ENCODE results near the gene REG3G. TPM values are rescaled to one million over a fixed set of nuclear protein-coding genes. Genes with fewer than 3 reads are reported as not detected.
"Not testable (repeated sequence)": the region's sequence is repeated elsewhere in the genome, so short reads cannot be mapped to it uniquely, and the experiment has no call there.

The REG3G gene
- polyA plus RNA-seq, 3 donors, result 0.14 TPM; not detected in 2

DNA sequence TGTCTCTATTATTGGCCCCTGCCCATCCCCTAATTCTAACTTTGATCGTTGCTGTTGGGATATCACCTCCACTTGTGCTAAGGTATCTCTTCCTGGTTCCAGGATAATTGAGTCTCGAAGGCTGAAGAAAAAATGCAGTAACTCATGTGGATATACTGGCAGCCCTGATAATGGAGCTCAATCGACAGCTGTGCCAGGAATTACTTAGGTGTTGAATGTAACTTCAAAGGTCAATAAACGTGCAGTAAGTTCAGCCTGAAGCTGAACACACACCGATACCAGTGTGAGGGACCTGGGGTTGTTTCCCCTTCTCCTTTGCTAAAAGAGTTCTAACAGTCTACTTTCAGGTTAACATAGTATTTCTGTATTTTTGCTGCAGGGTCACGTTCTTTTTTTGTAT, 11.9 kb upstream of the REG3G start:
- no peak for DNase-seq

- DNase-seq, result no peak
Measured at GRCh38 chr2:79016342-79016741, 9.2 kb upstream of the REG3G start.

DNA sequence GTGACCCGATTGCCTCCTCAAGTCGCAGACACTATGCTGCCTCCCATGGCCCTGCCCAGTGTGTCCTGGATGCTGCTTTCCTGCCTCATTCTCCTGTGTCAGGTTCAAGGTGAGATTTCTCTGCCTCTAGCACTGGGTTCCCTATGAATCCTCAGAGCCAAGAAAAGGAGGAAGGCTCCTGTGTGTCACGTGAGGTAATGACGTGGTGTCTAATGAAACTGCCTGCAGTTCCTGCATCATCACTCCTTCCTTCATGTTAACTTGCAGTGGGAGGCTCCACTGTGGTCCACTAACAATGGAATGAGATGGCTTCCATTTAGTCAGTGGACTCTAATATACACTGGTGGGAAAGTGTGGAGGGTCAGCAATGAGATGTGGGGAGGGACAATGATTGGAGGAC, 559 bp downstream of the REG3G start:
- no peak for DNase-seq

DNA sequence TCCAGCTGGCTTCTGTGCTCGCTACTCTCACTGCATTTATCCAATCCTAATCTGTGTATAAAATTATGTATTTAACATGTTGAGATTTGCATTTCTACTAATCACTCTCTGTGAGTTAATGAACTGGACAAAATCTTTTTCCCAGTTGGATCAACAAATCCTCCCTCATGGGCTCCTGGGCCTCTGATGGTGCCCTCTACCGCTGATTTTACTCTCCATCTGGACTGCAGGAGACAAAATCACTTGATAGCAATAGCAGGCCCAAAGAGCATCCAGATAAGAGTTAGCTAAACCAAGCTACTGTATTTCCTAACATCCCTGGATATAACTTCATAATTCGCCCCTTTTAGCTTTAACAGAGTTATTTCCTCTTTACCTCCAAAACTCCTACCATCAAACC, 14.4 kb downstream of the REG3G start:
- DNase-seq, result no peak

DNA sequence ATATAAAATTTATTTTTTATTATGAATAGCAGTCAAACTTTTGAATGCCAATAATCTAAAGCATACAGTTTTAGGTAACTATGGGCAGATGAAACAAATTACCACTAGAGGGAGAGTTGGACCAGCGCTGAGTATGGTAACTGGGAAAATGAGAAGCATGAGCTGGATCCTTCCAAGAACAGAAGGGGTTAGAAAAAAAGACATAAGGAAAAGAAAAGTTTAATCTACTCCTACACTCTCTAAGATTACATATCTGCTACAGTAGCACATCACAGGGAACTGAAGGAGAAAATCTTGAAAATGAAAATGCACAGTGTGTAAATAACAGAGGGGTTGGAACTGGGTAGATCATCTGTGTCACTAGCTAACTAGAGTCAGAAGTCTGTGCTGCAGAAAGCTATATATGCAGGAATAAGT, 15.5 kb downstream of the REG3G start:
- DNase-seq, result peak; percentile 11

DNA sequence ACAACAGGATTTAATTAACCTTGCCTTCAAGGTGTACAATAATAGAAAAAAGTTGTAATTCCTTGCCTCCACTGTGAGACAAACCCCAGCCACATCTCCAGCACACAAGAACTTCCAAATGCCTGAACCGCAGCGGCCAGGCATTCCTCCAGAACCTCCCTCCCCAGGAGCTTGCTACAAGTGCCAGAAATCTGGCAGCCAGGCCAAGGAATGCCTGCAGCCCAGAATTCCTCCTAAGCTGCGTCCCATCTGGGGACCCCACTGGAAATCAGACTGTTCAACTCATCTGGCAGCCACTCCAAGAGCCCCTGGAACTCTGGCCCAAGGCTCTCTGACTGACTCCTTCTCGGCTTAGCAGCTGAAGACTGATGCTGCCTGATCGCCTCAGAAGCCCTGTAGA, 28.0 kb downstream of the REG3G start:
- DNase-seq, result not testable (repeated sequence)

DNA sequence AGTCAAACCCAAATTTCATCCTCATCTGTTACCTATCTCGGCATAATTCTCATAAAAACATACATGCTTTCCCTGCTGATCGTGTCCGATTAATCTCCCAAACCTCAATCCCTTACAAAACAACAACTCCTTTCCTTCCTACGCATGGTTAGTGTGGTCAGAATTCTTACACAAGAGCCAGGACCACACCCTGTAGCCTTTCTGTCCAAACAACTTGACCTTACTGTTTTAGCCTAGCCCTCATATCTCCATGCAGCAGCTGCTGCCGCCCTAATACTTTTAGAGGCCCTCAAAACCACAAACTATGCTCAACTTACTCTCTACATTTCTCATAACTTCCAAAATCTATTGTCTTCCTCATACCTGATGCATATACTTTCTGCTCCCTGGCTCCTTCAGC, 29.3 kb downstream of the REG3G start:
- DNase-seq, result not testable (repeated sequence)

- DNase-seq, result no peak
Measured at GRCh38 chr2:79065201-79065600, 39.7 kb downstream of the REG3G start.

DNA sequence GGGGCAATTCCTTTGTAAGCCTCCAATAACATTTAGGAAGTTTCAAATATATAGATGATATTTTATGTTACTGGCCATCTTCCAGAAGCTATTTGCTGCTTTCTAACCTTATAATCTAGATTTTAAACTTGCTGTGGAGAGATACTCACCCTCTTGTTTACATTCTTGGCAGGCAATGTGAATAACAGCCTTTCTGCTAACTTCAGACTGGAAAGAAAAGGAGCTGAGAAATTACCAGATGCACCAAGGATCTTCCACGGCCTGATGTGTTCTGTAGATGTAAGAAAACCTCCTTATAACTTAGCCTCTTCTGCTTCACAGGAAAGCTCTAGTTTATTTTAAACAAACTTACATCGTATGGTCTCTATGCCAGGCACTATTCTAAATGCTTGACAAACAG, 45.6 kb downstream of the REG3G start:
- no peak for DNase-seq

Other genes with a start within 250 kb of the REG3G start
- not detected for gene REG1B, start 62.3 kb downstream of the REG3G start, polyA plus RNA-seq (ENCODE audit: insufficient read length in 3 of 3)
- not detected for gene REG1A, start 94.8 kb downstream of the REG3G start, polyA plus RNA-seq (ENCODE audit: insufficient read length in 3 of 3)
- gene REG3A, start 134.1 kb downstream of the REG3G start, polyA plus RNA-seq (ENCODE audit: insufficient read length in 3 of 3), result not detected